Measurements from ENCODE around the gene SIGLEC5. TPM values are rescaled to one million over a fixed set of nuclear protein-coding genes. Genes with fewer than 3 reads are reported as not detected.

Gene SIGLEC5
- total and polyA plus RNA-seq, 2 of the 8 experiments (the other 6 are each of a cell fraction or from before 2014, with no cell fraction given): not detected

GRCh38 chr19:51572410-51572809 is 57.8 kb downstream of the SIGLEC5 start:
- 72% methylated on average over 3 of the region's 3 CpGs; no CpG with 5 or more reads in 1 of the 2 experiments for WGBS, 2 experiments (ENCODE audit: extremely low coverage in 1 of 2, insufficient coverage in 1 of 2, insufficient read length in 1 of 2, insufficient replicate concordance in 2 of 2, low coverage in 1 of 2, low lambda C conversion rate in 2 of 2, missing lambda C conversion rate in 1 of 2)
- CTCF ChIA-PET (ENCODE audit: partially characterized antibody): no interaction called here
- no peak overlapping the region for H2AK5ac ChIP-seq (ENCODE audit: low read depth, low read length)
- H3K56ac ChIP-seq (replicated peaks; ENCODE audit: insufficient read length, low read depth, low read length): no peak overlapping the region
- no peak overlapping the region for H3K18ac ChIP-seq (ENCODE audit: extremely low read depth, low read length)
- TF ChIP-seq SIN3A (conservative IDR thresholded peaks at IDR 0.05 in 1 of 2, IDR thresholded peaks at IDR 0.05 in 1 of 2; ENCODE audit: low read depth in 1 of 2, low read length in 2 of 2) (no peak), TAF1 (IDR thresholded peaks at IDR 0.05; ENCODE audit: low read depth, low read length) (no peak), TAF7 (optimal IDR thresholded peaks at IDR 0.05; ENCODE audit: borderline replicate concordance, low read depth, low read length) (no peak), RBBP5 (IDR thresholded peaks at IDR 0.05; ENCODE audit: borderline replicate concordance, low read depth, low read length) (no peak), E2F6 (IDR thresholded peaks at IDR 0.05) (no peak), FOSL1 (IDR thresholded peaks at IDR 0.05; ENCODE audit: insufficient read depth, low read depth, low read length) (no peak), NANOG (IDR thresholded peaks at IDR 0.05; ENCODE audit: insufficient read depth, low read depth, low read length, poor library complexity, severe bottlenecking) (no peak), ATF3 (IDR thresholded peaks at IDR 0.05; ENCODE audit: insufficient read depth, low read depth, low read length) (no peak), KDM5A (IDR thresholded peaks at IDR 0.05; ENCODE audit: low read length) (no peak)
- H3K79me1 ChIP-seq (ENCODE audit: low read depth, low read length): peaks cover 4% of the 10 kb centered on the region; the same call in 1 of the 2 replicates
- peak overlapping the region; percentile 87 to 91; a peak in 1 of 4 replicates for H3K4me2 ChIP-seq (ENCODE audit: insufficient read depth in 1 of 2, low read depth in 2 of 2, low read length in 2 of 2)
- H3K23ac ChIP-seq (ENCODE audit: insufficient read length): no peak overlapping the region
- no peak overlapping the region for H2BK15ac ChIP-seq (ENCODE audit: low read length)
- no peak overlapping the region for H2BK12ac ChIP-seq (ENCODE audit: low read depth, low read length)
- no peak overlapping the region for H3K27ac ChIP-seq (ENCODE audit: low read depth, low read length)
- H3K4ac ChIP-seq (replicated peaks; ENCODE audit: insufficient read length, low read depth, low read length): no peak overlapping the region
- peak overlapping the region in 1 of 4 experiments; percentile 14; a peak in 1 of 7 replicates for H3K9ac ChIP-seq (replicated peaks in 1 of 4; ENCODE audit: extremely low read depth in 1 of 4, low read depth in 3 of 4, low read length in 3 of 4)
- no peak for DNase-seq (ENCODE audit: low read depth in 1 of 2, low spot score in 2 of 2)
- H4K8ac ChIP-seq (ENCODE audit: extremely low read depth, insufficient read depth, low read length): no peak overlapping the region
- H3K14ac ChIP-seq (ENCODE audit: insufficient read length): no peak overlapping the region
- peaks cover 0 to 9% (median 3%) of the 10 kb centered on the region in 4 experiments; a peak in 4 of 8 replicates for H3K36me3 ChIP-seq (ENCODE audit: control insufficient read depth in 2 of 4, insufficient read depth in 4 of 4, low read length in 3 of 4)
- no peak overlapping the region for H2BK5ac ChIP-seq (ENCODE audit: low read depth, low read length)
- POLR2A ChIA-PET (ENCODE audit: partially characterized antibody): interaction anchor here (1.6 kb wide), 1 partner anchor 9 kb away, joined by 5 read pairs; no protein-coding TSS in a partner anchor
- no peak overlapping the region for H2BK120ac ChIP-seq (replicated peaks; ENCODE audit: low read depth, low read length)
- no peaks in the 10 kb centered on the region for H4K20me1 ChIP-seq (replicated peaks in 1 of 2; ENCODE audit: control insufficient read depth in 1 of 2, insufficient read depth in 2 of 2, low read length in 2 of 2)
- H2BK20ac ChIP-seq (ENCODE audit: low read length): no peak overlapping the region
- H3K23me2 ChIP-seq (ENCODE audit: low read depth, low read length): peaks cover 4% of the 10 kb centered on the region
- FAIRE-seq: no peak
- H3K27me3 ChIP-seq (replicated peaks in 1 of 4; ENCODE audit: control insufficient read depth in 3 of 4, extremely low read depth in 1 of 4, insufficient read depth in 3 of 4, low read length in 3 of 4): no peaks in the 10 kb centered on the region
- H3K4me3 ChIP-seq (ENCODE audit: extremely low read depth in 1 of 4, insufficient read depth in 2 of 4, low read depth in 3 of 4, low read length in 4 of 4): peak overlapping the region in 1 of 4 experiments; percentile 90; a peak in 2 of 8 replicates
- peaks cover 0 to 17% of the 10 kb centered on the region in 2 experiments; a peak in 2 of 4 replicates for H3K79me2 ChIP-seq (ENCODE audit: control insufficient read depth in 1 of 2, insufficient read depth in 2 of 2, low read length in 2 of 2)
- H2AFZ ChIP-seq (ENCODE audit: low read length): no peak overlapping the region
- H4K91ac ChIP-seq (replicated peaks; ENCODE audit: insufficient read length, low read length): no peak overlapping the region
- no peaks in the 10 kb centered on the region for H3K9me3 ChIP-seq (ENCODE audit: insufficient read depth in 2 of 2, low read depth in 1 of 2, low read length in 1 of 2)
- peaks cover 0 to 3% (median 2%) of the 10 kb centered on the region in 4 experiments; a peak in 4 of 7 replicates for H3K4me1 ChIP-seq (replicated peaks in 1 of 4; ENCODE audit: control insufficient read depth in 3 of 4, insufficient read depth in 4 of 4, low read length in 3 of 4)
- H4K5ac ChIP-seq (ENCODE audit: insufficient read length, low read depth, low read length): no peak overlapping the region
